Measurements from ENCODE around the gene SORCS2. TPM values are rescaled to one million over a fixed set of nuclear protein-coding genes. Genes with fewer than 3 reads are reported as not detected.

SORCS2 gene
- total and polyA plus RNA-seq, 2 of the 8 experiments (the other 6 are each of a cell fraction or from before 2014, with no cell fraction given): 0.36 to 1.8 TPM

GRCh38 chr4:7358100-7358735 lies 165.9 kb downstream of the SORCS2 start (continued):
- TF ChIP-seq CHD7 (IDR thresholded peaks at IDR 0.05; ENCODE audit: insufficient replicate concordance, low read length) (no peak), CHD1 (IDR thresholded peaks at IDR 0.05; ENCODE audit: low read depth, low read length) (no peak), CTCF (IDR thresholded peaks at IDR 0.05; ENCODE audit: control extremely low read depth in 1 of 3, insufficient read depth in 1 of 3, low read depth in 1 of 3, low read length in 3 of 3) (no peak), BRCA1 (IDR thresholded peaks at IDR 0.05; ENCODE audit: low read depth, low read length) (no peak), SIRT6 (IDR thresholded peaks at IDR 0.05; ENCODE audit: low read length) (no peak), SIN3A (conservative IDR thresholded peaks at IDR 0.05 in 1 of 2, IDR thresholded peaks at IDR 0.05 in 1 of 2; ENCODE audit: low read depth in 1 of 2, low read length in 2 of 2) (no peak), JUND (IDR thresholded peaks at IDR 0.05; ENCODE audit: low read length) (no peak), GTF2F1 (IDR thresholded peaks at IDR 0.05; ENCODE audit: borderline replicate concordance, low read depth, low read length) (no peak)
